Muscle of arm (tissue), 12 donors: ENCODE measurements around the gene BCKDK. TPM values are rescaled to one million over a fixed set of nuclear protein-coding genes. Genes with fewer than 3 reads are reported as not detected.
"Not testable (repeated sequence)": the region's sequence is repeated elsewhere in the genome, so short reads cannot be mapped to it uniquely, and the experiment has no call there.

Experiments used
- DNase-seq: peaks from one replicate; pipeline ENCODE4 v3.0.0-alpha.2; 2013
- polyA plus RNA-seq, 12 donors: library from polyadenylated mRNA; unstranded; fragments of 120-200 nt; gene quantifications; one replicate each; pipeline ENCODE4 v1.2.1, GENCODE V29; 2013; ENCODE audit not compliant: insufficient read length in 12 of 12

Gene BCKDK
- polyA plus RNA-seq, 12 donors, result 19.1 to 30.0 (median 24.8) TPM; not detected in 1

GRCh38 chr16:31093132-31093703 lies 15.0 kb upstream of the BCKDK start:
- no peak for DNase-seq

GRCh38 chr16:31094088-31094423 lies 14.1 kb upstream of the BCKDK start:
- no peak for DNase-seq

GRCh38 chr16:31094424-31095120 lies 13.6 kb upstream of the BCKDK start, which contains the start of gene VKORC1:
Gene VKORC1 (minus strand): TSS chr16:31094797. CDS start chr16:31094729, 68 bp downstream.
- DNase-seq, result peak; percentile 93

GRCh38 chr16:31099860-31100638 lies 8.1 kb upstream of the BCKDK start:
- no peak for DNase-seq

DNA sequence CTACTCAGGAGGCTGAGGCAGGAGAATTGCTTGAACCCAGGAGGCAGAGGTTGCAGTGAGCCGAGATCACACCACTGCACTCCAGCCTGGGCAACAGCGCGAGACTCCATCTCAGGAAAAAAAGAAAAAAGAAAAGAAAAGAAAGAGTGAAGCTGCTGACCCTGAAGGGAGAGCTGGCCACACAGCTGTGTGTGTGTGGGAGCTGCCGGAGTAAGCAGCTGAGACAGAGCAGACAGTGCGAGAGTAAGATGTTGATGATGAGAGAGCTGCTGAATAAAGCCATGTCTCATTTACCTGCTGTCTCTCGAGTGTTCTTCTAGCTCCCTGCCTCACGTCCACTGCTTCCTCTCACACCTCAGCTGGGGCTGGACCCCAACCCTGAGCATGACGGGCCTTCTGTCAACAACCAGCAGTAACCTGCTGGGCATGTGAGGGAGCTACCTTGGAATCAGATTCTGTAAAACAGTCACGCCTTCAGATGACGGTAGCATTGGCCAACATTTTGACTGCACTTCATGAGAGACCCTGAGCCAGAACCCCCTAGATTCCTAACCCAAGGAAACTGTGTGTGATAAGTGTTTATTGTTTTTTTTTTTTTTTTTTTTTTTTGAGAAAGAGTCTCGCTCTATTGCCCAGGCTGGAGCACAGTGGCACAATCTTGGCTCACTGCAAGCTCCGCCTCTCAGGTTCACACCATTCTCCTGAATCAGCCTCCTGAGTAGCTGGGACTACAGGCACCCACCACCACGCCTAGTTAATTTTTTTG lies 7.1 kb upstream of the BCKDK start:
- not testable (repeated sequence) for DNase-seq

DNA sequence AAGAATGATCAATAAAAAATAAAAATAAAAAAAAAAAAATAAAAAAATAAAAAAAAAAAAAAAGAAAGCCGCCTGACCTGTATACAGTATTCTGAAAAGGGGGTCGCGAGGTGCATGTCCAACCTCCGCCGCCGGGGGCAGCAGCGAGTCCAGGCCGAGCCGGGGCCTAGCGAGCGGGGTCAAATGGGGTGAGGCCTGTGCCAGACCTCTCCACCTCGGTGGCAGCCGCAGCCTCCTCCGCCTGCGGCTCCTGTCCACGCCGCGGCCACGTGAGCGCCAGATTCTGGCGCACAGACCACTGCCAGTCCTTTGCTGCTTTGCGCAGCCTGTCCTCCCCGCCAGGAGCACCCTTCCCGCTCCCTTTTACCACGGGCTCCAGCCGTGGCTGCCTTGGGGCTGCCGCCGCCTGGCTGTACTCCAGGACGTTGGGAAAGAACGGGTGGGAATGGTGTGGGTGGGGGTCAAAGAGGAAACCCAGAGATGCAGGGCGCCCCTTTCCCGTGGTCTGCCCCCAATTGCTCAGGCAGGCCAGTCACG lies 2.4 kb upstream of the BCKDK start:
- no peak for DNase-seq

- no peak for DNase-seq
Measured at GRCh38 chr16:31106509-31107464, 1.4 kb upstream of the BCKDK start.

DNA sequence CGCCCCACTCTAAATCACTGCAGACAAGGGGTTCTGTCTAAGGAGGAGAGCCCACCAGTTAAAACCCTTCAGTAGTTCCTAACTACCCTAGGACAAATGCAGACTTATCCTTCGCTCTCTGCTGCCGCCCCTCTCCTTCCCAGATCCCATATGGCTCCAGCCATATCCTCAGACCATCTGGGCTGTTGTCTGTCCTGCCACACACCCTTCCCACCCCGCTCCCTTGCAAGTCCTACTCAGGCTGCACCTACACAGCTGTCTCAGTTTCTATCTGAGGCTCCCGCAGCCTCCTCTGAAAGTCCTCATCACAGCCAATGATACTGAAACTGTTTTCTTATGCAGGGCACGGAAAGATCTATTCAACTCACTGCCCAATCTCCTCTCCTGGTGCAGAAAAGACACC lies 720 bp upstream of the BCKDK start:
- no peak for DNase-seq

- no peak for DNase-seq
Measured at GRCh38 chr16:31108794-31109558, 790 bp downstream of the BCKDK start.

DNA sequence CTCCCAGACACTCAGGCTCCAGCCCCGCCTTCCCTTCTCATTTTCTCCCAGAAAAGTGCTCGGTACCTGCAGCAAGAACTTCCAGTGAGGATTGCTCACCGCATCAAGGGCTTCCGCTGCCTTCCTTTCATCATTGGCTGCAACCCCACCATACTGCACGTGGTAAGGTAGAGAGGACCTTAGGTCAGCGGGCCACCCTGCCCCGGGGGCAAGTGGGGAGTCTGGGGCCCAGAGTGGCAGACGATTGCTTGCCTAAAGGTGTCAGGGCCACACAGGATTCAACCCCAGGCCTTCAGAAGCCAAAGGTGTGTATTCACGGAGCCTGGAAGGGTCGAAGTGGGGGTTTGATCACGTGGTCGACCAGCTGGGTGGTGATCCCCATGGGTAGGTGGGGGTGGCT lies 1.4 kb downstream of the BCKDK start:
- no peak for DNase-seq

DNA sequence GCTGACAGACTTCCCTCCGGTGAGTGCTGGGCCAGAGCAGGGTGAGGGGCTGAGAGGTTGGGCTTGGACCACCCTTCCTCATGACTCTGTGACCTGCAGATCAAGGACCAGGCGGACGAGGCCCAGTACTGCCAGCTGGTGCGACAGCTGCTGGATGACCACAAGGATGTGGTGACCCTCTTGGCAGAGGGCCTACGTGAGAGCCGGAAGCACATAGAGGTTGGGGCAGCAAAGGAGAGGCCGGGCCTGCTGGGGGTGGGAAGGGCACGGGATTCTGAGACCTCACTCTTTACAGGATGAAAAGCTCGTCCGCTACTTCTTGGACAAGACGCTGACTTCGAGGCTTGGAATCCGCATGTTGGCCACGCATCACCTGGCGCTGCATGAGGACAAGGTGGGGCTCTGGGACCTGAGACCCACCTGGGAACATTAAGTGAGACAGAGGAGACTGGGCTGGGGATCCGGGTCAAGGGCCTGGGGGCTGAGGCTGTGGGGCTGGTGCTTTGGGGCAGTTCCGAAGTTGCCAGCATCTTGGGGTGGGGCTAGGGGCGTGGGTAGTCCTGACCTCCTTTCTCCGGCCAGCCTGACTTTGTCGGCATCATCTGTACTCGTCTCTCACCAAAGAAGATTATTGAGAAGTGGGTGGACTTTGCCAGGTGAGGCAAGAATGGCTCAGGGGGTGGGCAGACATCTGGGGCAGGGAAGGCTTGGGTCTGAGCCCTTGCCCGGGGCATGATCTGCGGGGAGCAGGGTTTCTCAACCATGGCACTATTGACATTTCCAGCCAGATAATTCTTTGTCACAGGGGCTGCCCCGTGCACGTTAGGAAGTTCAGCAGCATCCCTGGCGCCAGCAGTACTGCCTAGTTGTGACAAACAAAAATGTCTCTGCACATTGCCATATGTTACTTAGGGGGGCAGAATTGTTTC lies 2.2 kb downstream of the BCKDK start:
- no peak for DNase-seq

DNA sequence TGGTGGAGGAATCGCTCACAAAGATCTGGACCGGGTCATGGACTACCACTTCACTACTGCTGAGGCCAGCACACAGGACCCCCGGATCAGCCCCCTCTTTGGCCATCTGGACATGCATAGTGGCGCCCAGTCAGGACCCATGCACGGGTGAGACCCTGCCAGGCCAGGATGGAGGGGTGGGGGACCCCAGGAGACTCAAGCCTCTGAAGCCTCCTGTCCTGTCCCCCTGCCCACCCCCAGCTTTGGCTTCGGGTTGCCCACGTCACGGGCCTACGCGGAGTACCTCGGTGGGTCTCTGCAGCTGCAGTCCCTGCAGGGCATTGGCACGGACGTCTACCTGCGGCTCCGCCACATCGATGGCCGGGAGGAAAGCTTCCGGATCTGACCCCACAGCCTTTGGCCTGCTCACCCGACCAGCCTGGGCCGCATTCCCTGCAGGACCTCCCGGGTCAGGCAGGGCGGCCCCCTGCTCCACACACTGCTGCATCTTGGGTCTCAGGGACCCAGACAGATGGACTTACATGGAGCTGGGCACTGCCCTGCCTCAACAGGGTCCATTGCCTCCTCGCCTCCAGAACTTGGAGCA lies 3.8 kb downstream of the BCKDK start:
- DNase-seq, result no peak

DNA sequence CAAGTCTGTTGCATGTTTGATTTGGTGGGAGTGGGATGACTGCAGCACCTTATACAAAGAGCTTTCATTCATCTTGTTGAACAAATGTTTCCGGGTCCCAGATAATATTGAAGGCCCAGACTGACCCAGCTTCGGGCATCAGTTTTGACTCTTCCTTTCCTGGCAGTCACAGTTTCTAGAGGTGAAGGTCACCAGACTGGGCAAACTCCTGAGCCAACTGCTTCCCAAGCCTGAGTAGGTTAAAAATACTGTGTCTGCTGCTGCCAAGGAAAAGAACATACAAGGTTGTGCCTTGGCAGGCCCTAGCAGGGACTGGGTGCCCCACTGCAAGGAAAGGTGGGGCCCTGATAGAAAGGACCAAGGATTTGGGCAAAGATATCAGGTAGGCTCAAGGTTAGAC lies 4.5 kb downstream of the BCKDK start:
- DNase-seq, result no peak

DNA sequence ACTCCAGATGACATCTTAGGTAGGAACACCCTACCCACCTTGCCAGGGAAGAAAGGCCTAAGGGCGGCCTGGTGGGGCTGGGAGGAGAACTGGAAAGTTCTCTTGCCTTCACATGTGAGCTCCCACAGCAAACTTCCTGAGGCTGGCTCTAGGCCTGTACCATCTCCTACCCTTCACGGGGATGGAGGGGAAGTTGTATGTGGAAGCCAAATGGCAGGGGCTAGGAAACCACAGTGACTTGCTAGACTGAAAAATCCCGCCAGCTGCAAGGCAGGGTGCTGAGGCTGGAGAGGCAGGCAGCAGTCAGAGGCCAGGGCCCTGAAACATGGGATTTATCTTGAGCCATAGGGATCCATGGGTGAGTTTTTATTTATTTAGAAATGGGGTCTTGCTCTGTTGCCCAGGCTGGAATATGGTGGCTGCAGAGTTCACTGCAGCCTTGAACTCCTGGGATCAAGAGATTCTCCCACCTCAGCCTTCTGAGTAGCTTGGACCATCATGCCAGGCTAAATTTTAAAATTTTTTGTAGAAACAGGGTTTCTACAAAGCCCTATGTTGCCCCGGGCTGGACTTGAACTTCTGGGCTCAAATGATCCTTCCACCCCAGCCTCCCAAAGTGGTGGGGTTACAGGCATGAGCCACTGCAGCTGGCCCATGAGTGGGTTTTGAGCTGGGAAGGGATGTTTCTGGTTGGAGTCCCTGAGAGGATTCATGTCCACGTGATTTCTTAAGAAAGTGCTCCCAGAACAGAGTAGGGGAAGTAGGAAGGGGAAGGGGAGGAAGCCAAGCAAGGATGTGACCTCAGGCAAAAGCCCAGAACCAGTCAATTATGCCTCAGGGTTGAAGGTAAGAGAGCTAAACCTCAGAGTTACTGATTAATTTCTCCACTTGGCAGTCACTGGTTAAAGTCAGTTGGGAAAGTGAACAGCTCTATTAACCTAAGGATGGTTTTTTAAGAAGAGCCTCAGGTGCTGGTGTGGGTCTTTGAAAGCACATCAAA lies 5.2 kb downstream of the BCKDK start:
- DNase-seq, result no peak

GRCh38 chr16:31114468-31114867 lies 6.3 kb downstream of the BCKDK start:
- no peak for DNase-seq

DNA sequence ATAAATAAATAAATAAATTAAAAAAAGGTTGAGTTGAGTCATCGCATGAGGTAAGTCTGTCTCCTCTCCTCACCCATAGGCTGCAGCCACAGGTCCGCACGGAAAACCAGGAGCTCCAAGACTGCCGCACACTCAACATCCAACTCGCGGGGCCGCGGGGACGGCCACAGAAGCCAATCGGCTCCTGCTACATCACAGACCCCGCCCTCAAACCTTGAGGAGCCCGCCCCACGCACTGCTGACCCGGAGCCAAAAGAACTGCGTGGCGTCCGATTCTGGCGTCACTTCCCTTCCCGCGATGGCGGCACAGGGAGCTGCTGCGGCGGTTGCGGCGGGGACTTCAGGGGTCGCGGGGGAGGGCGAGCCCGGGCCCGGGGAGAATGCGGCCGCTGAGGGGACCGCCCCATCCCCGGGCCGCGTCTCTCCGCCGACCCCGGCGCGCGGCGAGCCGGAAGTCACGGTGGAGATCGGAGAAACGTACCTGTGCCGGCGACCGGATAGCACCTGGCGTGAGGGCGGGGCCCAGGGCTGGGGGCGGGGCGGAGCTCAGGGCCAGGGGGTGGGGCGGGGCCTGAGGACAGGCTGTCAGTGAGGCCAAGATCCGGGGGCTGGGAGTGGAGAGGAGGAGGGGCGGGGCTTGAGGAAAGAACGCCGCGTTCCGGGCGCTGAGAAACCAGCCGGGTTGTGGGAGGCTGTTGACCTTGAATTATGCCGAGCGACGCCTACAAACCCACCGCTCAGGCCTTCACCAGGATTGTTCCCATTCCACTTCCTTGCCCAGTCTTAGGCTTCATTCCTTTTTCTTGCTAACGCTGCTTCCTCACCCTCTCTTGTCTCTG lies 9.4 kb downstream of the BCKDK start, which contains the start of gene KAT8:
TSS of gene KAT8 (plus strand) at position 281 of the 839 bp plus-strand sequence. CDS start at position 299, 18 bp downstream.
- peak; percentile 99 for DNase-seq
